SK-N-SH (cell line): ENCODE data around the gene UVRAG.
"Not testable (repeated sequence)": the region's sequence is repeated elsewhere in the genome, so short reads cannot be mapped to it uniquely, and the experiment has no call there.

Experiments used
- NRF1 ChIP-seq: IDR thresholded peaks from 2 replicates; pipeline ENCODE4 v1.6.1; 2012; ENCODE audit warnings: low read depth, mild to moderate bottlenecking, low read length
- RAD21 ChIP-seq: IDR thresholded peaks from 2 replicates; pipeline ENCODE4 v1.6.1; 2012; ENCODE audit warnings: mild to moderate bottlenecking, low read length
- SIN3A ChIP-seq: IDR thresholded peaks from 2 replicates; pipeline ENCODE4 v1.6.1; 2012; ENCODE audit warnings: low read depth, mild to moderate bottlenecking, low read length, moderate library complexity, borderline replicate concordance
- TAF1 ChIP-seq: IDR thresholded peaks from 2 replicates; pipeline ENCODE4 v1.6.1; 2012; ENCODE audit warnings: low read depth, mild to moderate bottlenecking, low read length, moderate library complexity, borderline replicate concordance
- TF ChIP-seq, protein P1 (sequence below): fragments of 150-350 bp; IDR thresholded peaks from 2 replicates; pipeline ENCODE4 v1.6.1; 2017; ENCODE audit warnings: antibody characterized with exemption, low read length, low read depth, borderline replicate concordance
- TF ChIP-seq, protein P2 (sequence below): fragments of 200-600 bp; sonication (generic); IDR thresholded peaks from 2 replicates; pipeline ENCODE4 v1.6.1; 2017; ENCODE audit warnings: antibody characterized with exemption, mild to moderate bottlenecking, moderate library complexity

DNA sequence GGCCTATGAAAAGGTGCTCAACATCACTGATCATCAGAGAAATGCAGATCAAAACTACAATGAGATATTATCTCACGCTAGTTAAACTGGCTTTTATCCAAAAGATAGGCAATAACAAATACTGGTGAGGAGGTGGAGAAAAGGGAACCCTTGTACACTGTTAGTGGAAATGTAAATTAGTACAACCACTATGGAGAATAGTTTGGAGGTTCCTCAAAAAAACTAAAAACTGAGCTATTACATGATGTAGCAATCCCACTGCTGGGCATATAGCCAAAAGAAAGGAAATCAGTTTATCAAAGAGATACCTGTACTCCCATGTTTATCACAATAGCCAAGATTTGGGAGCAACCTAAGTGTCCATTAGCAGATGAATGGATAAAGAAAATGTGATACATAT lies 118.7 kb downstream of the UVRAG start:
- TF ChIP-seq RAD21, SIN3A, TAF1, NRF1: not testable (repeated sequence)
- TF ChIP-seq, protein P1, sequence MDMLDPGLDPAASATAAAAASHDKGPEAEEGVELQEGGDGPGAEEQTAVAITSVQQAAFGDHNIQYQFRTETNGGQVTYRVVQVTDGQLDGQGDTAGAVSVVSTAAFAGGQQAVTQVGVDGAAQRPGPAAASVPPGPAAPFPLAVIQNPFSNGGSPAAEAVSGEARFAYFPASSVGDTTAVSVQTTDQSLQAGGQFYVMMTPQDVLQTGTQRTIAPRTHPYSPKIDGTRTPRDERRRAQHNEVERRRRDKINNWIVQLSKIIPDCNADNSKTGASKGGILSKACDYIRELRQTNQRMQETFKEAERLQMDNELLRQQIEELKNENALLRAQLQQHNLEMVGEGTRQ, result not testable (repeated sequence)
- TF ChIP-seq, protein P2, sequence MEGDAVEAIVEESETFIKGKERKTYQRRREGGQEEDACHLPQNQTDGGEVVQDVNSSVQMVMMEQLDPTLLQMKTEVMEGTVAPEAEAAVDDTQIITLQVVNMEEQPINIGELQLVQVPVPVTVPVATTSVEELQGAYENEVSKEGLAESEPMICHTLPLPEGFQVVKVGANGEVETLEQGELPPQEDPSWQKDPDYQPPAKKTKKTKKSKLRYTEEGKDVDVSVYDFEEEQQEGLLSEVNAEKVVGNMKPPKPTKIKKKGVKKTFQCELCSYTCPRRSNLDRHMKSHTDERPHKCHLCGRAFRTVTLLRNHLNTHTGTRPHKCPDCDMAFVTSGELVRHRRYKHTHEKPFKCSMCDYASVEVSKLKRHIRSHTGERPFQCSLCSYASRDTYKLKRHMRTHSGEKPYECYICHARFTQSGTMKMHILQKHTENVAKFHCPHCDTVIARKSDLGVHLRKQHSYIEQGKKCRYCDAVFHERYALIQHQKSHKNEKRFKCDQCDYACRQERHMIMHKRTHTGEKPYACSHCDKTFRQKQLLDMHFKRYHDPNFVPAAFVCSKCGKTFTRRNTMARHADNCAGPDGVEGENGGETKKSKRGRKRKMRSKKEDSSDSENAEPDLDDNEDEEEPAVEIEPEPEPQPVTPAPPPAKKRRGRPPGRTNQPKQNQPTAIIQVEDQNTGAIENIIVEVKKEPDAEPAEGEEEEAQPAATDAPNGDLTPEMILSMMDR, result not testable (repeated sequence)
